Measurements from ENCODE around the gene SLC25A45.

The SLC25A45 gene

DNA sequence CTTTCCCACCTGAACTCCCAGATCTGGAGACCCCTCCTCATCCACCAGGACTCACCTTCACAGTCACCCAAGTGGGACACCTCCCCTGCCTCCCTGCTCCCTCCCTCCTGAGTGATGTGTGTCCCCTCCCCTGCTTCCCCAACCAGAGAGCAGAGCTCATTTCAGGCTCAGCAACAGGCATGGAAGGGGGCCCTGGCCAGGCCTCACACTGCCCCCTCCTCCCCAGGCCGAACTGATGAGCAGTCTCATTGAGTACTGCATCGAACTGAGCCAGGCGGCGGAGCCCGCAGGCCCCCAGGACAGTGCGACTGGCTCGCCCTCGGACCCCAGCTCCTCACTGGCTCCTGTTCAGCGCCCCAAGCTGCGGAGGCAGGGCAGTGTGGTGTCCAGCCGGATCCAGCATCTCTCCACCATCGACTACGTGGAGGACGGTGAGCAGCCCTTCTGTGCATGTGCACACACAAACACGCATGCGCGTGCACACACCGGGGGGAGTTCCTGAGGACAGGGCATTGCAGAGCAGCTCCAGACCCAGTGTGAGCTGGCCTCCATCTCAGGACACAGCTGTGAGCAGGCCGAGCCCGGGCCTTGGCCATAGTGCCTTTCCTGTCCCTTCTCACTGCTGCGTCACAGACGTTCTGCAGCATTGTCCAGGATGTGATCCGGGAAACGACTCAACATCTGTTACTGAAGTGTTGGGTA lies 22.3 kb upstream of the SLC25A45 start:
- no peak for DNase-seq (ENCODE audit: low read depth in 2 of 2)

DNA sequence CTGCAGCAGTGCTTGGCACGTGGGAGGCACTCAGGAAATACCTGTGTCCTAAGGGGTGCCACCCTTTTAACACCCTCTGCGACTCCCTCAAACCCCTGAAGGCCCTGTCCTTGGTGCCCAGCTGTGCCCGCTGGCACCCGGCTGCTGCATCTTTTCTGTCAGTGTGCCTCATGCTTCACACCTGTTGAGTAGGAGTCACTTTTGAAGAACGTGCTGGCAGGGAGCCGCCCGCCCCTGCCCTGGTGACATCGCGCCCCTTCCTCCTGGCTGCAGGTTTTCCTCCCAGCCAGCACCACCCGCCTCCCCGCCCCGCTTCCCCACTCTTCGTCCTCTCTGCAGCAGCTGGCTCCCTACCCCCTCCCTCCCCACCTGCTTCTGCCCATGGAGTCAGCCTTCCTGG lies 21.8 kb upstream of the SLC25A45 start:
- no peak for DNase-seq (ENCODE audit: low read depth in 2 of 2)

DNA sequence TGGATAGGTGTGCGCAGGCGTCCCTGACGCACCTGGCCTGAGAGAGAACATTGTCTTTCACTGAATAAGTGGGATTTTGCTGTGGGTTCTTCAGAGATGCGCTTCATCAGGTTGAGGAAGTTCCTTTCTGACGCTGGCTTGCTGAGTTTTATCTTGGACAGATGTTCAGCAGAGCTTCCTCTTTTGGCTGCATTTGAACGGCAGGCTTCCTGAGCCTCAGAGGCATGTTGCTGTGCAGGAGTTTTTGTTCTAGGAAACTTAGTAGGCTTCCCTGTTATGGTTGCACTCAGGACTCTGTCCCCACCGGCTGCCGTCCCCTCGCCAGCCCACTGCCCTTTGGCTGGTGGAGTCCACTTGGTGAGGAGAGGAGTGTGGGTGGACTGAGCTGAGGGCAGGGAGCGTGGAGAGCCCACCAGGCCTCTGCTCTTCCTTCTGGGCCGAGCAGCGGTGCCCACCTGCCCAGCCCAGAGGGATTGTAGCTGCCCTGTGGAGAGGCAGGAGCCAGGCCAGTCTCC lies 21.2 kb upstream of the SLC25A45 start:
- DNase-seq (ENCODE audit: low read depth in 2 of 2) = no peak

DNA sequence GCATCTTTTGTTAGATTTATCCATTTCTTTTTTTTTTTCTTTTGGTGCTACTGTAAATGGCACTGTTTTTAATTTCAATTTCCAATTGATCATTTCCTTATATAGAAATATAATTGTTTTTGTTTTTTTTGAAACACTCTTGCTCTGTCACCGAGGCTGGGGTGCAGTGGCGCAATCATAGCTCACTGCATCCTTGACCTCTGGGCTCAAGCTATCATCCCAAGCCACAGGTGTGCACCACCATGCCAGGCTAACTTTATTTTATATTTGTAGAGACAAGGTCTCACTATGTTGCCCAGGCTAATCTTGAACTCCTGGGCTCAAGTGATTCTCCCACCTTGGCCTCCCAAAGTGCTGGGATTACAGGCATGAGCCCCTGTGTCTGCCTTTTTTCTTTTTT lies 20.3 kb upstream of the SLC25A45 start:
- no peak for DNase-seq (ENCODE audit: low read depth in 2 of 2)

DNA sequence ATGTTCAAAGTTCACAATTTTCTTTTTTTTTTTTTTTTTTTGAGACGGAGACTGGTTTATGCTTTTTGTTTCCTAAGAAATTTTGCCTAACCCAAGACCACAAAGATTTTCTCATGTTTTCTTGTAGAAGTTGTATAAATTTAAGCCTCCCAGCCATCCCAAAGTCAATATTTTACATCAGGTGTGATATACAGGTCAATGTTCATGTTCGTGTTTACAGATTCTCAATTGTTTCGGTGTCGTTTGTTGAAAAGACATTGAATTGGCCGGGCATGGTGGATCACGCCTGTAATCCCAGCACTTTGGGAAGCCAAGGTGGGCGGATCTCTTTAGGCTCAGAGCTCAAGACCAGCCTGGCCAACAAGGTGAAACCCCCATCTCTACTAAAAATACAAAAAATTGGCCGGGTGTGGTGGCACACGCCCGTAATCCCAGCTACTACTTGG lies 19.4 kb upstream of the SLC25A45 start:
- DNase-seq (ENCODE audit: low read depth in 2 of 2) = no peak

DNA sequence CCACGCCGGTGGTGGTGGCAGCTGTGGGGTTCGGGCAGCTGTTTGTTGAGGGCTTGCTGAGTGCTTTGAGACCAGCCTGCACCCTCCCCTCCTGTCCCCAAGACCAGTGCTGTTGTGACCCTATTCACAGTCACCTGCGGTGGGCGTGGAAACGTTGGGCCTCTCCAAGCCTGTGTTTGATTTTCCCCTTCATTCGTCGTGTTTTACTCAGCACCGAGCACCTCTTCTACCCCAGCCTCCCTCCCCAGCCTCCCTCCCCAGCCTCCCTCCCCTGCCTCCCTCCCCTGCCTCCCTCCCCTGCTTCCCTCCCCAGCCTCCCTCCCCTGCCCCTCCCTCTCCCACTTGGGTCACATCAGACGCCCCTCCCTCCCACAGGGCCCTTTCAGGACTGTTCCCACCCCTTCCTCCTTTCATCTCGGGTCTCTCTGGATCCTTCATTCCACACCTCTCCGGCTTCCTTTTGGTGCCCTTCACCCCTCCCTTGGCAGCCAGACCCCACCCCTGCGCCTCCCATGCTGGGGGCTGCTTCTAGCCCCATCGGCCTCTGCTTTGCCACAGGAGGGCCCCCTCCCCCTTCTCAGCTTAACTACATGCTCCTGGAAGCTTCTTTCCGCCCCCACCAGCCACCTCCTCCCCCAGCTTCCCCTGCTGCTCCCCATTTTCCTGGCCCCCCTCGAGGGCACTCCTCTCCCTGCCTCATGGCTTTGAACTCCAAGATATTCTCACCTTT lies 18.8 kb upstream of the SLC25A45 start:
- DNase-seq (ENCODE audit: low read depth in 2 of 2) = no peak

DNA sequence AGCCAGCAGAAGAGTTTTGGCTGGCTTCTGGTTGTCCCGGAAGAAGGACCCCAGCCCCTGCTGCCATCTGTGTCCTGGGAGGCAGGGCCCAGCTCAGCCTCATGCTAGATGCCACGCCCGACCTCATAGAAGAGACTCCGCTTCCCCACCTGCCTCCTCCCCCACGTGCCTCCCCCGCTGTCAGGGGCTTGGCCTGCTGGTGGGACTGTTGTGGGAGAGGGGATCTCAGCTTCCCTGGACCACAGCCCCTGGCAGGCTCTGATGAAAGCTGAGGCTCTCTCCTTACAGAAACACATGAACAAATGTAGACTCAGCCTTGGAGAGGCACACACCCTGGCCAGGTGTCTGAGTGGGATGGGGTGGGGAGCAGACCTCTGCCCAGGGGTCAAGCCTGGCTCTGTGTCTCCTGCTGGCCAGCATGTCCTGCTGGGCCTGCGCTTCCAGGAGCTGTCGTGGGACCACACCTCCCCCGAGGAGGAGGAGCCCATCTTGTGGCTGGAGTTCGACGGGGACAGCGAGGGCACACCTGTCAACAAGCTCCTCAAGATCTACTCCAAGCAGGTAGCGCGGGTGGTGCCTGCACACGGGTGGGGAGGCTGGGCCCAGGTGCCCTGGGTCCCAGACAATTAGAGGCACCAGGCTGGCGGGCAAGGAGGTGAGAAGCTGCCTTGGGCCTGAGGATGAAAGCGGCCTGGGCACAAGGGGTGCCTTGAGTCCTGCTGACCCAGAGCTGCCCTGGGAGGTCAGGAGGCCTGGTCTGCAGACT lies 18.0 kb upstream of the SLC25A45 start:
- DNase-seq (ENCODE audit: low read depth in 2 of 2) = no peak

DNA sequence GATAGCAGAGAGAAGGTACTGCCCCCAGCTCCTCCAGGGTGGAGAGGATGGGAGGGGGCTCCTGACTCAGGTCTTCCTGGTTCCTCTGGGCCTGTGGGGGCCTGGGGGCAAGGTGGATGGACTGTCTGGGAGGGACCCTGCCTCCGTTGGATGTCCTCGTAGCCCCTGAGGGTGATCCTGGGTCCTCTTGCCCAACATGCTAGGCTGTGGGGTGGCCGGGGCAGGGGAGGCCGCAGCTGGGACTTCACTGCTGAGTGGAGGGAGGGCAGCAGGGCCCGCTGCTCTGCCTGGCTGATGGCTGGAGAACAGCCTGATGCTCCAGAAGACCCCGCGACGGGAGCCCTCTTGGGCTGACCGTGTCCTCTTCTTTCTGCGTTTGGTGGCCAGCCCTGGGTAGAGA lies 17.4 kb upstream of the SLC25A45 start:
- DNase-seq (ENCODE audit: low read depth in 2 of 2) = no peak

DNA sequence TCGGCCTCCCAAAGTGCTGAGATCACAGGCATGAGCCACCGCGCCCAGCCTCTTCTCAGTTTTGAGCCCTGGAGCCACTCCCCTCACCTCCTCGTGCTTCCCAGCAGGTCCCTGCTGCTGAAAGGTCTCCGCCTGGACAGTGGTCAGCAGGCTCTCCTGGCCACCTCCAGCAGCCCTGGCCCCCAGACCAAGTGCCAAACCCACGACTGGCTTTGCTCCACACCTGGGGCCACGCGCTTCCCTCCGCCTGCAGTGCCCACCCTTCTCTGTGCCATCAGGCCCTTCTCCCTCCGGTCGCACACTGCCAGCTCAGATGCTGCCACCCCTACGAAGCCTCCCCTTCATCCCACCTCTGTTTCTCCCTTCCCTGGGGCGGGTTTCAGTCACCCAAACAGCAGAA lies 16.8 kb upstream of the SLC25A45 start:
- no peak for DNase-seq (ENCODE audit: low read depth in 2 of 2)

DNA sequence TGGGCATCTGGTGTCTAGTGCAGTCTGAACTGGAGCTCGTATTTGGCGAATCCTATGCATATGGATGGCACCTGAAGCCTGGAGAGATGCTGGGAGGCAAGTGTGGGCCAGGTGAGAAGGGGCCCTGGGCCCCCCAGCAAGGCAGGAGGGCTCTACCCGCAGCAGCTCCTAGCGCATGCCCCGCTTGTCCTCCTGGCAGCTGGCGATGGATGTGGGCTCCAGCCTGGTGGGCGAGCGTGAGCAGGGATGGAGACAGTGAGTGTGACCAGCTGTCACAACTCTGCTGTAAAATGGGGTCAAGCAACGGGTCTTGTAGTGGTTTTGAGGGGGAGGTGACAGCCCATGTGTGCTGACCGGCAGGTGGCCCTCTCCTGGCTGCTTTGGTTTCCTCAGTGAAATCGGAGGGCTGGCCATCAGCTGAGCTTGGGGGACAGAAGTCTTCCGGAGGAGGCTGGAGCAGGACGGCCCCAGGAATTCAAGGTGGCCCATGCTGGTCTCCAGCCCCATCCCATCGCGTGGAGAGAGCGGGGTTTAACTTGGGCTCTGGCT lies 16.0 kb upstream of the SLC25A45 start:
- DNase-seq (ENCODE audit: low read depth in 2 of 2) = no peak

DNA sequence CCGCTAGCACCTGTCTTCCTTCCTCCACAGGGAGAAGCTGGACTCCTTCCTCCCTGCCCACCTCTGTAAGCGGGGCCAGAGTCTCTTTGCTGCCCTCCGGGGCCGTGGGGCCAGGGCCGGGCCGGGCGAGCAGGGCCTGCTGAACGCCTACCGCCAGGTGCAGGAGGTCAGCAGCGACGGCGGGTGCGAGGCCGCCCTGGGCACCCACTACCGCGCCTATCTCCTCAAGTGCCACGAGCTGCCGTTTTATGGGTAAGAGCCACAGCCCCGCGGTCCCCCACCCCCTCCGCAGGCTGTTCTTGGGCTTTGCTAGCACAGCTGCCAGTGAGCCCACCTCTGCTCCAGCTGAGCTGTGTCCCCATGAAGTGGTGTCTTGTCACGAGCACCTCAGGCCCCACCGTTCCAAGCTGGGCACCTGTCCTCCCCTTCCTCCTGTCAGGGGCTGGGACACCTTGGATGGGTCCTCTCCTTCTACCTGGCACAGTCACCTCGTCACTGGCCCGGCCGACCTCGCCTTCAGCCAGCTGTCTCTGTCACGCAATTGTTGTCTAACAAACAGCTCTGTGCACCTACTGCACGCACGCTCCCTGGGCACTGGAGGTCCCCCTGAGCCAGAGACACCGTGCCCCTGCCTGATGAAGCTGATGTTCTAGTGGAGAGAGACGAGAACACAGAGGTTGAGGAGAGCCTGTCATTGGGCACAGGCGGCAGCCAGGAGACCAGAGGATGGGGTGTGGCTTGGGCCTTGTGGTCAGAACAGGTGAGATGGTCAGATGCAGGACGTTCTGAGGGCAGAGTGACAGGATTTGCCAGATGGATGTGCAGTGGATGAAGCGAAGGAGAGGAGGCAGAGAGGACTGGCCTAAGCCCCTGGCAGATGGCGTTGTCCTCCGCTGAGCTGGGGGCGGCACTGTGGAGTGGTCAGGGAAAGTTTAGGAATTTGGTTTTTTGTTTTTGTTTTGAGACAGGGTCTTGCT lies 14.6 kb upstream of the SLC25A45 start:
- DNase-seq (ENCODE audit: low read depth in 2 of 2) = no peak

DNA sequence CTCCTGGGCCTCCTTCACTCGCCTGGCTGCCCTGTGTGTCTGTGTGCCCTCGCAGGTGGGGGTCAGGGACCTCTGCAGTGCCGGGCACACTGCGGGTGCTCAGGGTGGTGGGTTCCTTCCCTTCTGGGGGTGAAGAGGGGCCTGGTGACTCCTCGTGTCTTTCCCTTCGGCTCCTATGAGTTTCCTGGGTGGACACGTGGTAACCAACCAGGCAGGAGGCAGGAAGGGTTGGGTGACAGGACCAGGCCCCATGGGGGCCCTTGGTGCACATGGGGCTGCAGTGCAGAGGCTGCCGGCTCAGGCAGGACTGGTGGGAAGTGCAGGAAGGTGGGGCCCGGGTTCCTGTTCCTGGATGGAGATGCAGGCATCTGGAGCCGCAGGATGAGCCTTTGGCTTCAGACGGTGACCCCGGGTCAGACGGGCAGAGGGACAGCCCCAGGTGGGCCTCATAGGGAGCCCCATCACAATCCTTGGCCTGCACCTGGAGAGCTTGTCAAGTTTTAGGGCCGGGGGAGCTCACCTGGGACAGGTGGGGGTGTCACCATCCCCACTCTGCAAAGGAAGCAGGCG lies 13.6 kb upstream of the SLC25A45 start:
- no peak for DNase-seq (ENCODE audit: low read depth in 2 of 2)

DNA sequence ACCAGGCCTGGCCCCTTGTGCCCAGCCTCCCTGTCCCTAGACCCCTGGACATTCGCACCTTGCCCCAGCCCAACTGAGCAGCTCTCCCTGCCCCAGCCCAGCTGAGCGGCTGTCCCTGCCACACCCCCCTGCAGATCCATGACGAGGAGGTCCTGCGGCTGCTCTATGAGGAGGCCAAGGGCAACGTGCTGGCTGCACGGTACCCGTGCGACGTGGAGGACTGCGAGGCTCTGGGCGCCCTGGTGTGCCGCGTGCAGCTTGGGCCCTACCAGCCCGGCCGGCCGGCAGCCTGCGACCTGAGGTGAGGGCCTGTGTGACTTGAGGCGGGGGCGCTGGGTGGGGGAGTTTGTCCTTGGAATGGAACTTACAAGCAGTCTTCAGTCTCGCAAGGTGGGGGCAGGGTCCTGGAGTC lies 11.7 kb upstream of the SLC25A45 start:
- DNase-seq (ENCODE audit: low read depth in 2 of 2) = no peak

DNA sequence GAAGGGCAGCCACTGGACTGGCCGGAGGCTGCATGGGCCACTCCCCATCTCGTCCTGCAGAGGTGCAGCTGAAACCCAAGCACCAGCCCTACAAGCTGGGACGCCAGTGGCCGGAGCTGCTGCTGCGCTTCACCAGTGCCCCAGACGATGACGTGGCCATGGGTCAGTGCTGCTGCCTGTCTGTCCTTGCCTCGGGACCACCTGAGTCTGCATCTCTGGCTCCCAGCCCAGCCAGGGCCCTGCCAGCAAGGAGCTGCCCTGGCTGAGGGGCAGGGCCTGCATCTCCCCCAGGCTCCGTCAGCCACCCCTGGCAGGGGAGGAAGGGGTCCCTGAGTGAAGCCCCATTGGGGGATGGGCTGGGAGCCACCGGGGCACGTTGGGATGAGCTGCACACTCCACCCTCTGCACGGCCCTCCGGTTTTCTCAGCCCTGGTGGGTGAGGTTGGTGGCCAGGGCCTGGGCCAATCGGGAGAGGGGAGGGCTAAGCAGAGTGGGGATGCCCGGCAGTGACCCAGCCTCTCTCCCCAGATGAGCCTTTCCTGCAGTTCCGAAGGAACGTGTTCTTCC lies 11.2 kb upstream of the SLC25A45 start:
- DNase-seq (ENCODE audit: low read depth in 2 of 2) = no peak

DNA sequence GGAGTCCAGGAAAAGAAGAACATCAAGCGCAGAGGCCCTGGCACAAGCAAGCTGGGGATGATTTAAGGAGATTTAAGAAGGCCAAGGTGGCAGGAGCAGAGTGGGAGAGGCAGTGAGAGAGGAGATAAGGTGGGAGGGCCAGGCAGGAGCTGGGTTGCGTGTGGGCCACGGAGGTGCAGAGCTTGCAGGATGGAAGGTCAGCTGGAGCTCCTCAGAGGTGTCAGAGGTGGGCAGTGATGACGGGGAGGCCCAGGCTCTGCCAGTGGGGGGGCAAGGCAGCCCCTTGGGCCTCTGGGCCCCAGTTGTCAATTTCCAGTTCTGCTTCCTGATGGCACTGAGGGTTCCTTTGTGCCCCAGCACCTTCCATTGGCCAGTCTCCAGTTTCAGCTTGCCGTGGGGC lies 10.5 kb upstream of the SLC25A45 start:
- DNase-seq (ENCODE audit: low read depth in 2 of 2) = no peak

DNA sequence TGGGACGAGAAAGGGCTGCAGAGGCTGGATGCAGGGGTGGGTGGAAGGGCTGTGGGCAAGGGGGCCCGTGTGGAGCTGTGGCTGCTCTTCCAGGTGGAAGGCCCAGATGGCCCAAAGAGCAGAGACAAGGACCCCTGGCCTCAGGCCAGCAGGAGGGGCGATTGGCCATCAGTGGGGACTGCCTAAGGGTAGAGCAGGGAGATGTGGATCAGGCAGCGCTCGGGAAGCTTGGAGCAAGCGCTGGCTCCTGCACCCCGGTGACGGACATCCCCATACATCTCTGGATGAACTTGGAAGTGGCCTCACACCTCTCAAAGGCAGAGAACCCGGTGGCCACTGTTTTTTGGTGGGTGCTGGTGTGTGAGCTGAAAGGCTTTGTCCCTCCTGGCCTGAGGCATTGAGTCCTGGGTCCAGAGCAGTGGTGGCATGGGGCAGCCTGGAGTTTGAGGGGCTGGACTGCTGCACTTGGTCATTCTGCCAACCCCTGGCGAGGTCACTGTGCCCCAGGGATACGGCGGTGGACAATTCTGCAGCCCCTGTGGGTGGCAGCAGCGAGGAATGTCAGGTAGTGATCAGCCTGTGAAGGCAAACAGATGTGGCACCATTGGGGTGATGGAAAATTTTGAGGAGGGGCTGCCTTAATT lies 9.9 kb upstream of the SLC25A45 start:
- no peak for DNase-seq (ENCODE audit: low read depth in 2 of 2)

DNA sequence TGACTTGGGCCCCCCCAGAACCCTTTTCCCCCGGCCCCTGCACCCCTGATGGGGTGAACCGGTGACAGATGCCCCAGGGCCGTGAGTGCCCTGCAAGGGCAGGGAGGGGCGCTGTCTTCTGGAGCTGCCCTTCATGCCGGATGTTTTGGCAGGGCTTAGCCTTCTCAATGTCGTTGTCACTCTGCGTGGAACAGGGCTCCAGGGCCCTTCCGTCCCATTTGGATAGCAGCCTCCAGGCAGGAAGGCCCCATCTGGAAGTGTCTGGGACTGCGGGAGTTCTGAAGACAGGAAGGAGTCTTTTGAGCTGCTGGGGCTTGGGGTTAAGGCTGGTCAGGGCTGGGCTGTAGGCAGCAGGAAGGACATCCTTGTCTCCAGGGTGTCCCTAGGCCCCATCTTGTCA lies 8.6 kb upstream of the SLC25A45 start:
- DNase-seq (ENCODE audit: low read depth in 2 of 2) = no peak

DNA sequence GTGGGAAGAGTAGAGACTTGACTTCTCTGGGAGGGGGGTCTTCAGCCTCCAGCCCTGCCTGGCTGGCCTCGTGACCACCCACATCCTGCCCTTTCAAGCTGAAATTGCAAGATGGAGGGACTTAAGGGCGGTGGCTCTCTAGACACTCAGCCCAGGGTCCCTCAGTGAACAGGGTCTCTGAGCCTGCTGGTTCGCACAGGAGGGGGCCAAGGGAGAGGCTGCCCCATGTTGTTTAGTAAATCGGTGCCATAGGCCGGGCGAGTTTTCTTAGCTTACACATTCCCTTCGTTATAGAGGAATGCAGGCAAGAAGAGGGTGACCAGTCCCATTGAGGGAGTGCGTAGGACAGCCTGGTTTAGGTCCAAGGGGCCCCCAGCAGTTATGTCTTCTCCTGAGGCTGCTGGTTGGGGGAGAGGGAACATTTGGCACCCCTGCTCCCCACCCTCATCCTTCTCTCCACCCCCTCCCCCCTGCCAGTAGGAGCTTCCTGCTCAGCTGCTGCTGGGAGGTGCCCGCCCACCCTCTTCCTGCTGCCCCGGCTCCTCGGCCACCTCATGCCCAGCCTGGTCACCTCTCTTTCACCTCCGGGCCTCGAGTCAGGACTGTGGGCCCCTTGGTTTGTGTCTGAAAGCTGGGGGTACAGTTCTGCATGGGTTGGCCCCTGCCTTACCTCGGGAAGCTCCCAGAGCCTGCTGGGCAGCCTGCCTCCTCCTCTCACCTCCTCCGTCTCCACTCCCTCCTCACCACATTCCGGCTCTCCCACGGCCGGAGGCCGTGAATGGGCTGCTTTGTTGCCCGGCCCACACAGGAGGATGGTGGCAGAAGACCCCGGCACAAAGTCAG lies 7.9 kb upstream of the SLC25A45 start:
- no peak for DNase-seq (ENCODE audit: low read depth in 2 of 2)

All from stimulated activated CD4-positive, alpha-beta T cell treated with anti-CD3 and anti-CD28 coated beads, Interleukin-1b, Interleukin-23, amount 100 ng/mL, for 4 hours (primary cell).